Left renal pelvis (tissue), 4 donors: ENCODE results near the gene MAMDC2. TPM values are rescaled to one million over a fixed set of nuclear protein-coding genes. Genes with fewer than 3 reads are reported as not detected.

Source experiments
- DNase-seq, 4 donors: peaks; one replicate each; pipeline ENCODE4 v3.0.0-alpha.2; 2013; ENCODE audit warnings: low read depth in 4 of 4, low spot score in 3 of 4
- polyA plus RNA-seq, 4 donors: library from polyadenylated mRNA; unstranded; fragments of 120-200 nt; gene quantifications; one replicate each; pipeline ENCODE4 v1.2.1, GENCODE V29; 2013; ENCODE audit not compliant: insufficient read length in 4 of 4

The MAMDC2 gene
- polyA plus RNA-seq, 4 donors: 6.9 to 9.1 (median 8.0) TPM

DNA sequence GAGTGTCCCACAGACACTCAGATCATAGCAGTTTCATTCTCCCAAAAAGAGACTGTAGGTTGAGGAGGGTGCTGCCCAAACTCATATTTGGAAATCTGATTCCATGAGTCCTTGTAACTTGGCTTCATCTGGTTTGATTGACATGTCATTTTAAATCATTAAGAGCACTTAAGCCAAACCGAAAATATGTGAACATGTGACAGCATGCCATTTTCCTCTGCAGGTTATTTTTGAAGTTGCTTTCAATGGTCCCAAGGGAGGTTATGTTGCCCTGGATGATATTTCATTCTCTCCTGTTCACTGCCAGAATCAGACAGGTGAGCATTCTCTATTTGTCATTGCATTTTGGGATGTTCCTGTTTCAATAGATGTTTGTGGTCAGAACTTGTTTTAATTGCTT, 87.6 kb downstream of the MAMDC2 start:
- DNase-seq: no peak

DNA sequence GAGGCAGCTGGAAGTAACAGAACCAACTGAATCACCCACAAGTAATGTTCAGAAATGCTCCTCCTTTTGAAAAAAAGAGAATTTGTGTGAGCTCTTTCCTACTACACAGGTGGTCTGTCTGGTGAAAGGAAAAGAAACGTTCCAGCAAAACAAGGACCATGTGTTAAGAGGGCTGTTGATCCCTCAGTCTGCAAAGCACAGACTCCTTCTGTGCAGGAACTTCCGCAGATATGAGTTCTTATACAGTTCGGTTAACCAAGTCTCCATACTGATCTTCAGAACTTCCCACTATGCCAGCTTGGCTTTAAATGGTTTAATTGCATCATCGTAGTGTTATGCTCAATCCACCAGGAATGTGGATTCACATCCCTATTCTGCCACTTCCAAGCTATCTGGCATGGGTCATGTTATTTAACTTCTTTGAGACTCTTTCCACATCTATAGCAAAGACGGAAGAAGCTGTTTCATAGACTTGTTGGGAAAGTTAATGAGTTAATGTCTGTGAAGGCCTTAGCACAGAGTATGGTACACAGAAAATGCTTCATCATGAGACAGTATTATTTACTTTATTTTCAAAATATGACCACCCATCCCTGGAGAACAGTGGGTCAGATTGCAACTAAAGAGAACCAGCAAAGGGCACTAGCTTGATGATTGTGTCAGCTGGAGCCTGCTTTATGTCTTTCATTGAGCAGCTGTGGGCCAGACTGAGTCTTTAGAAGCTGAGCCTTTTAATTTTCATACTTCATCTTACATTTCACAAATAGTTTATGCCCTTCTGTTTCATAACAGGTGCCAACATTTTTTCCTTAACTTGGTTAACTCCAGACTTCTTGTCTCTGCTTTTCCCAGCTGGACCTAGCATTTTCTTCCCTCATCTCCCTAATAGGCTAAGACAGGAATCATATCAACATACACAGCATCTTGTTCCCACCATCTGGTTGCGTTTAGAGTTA, 89.9 kb downstream of the MAMDC2 start:
- no peak for DNase-seq

DNA sequence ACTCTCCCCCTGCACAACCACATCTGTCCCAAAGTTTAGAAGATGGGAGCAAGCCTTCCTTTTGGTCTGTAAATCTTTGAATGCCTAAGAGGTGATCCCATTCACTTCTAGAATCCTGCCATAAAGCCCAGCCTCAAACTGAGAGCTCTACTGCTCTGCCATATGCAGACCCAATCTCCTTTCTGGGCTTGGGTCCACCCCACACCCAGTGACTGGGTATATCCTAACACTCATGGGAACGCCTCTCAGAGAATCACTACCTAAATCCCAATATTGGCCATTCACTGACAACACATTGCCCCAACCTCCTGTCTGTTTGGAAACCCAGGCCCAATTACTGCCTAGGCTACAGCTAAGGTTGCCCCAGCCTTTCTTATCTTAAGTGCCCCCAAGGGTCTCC, 90.7 kb downstream of the MAMDC2 start:
- DNase-seq: no peak

DNA sequence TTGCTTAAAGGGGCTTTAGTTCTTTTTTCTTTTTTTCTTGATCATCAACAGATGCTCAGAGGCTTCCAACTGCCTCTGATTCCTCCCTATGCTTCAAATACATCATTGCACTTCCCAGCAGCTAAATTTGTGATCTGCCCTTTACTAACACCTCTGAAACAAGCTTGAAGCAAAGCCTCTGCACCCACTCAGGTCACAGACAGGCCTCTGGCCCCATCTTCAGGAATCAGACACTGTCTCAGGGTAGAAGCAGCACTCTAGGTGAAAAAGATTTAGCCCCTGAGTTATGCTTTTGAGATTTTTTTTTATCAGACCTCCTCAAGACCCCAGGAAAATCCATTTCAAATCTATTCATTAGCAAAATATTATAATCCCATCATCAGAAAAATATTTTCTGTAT, 91.5 kb downstream of the MAMDC2 start:
- no peak for DNase-seq

DNA sequence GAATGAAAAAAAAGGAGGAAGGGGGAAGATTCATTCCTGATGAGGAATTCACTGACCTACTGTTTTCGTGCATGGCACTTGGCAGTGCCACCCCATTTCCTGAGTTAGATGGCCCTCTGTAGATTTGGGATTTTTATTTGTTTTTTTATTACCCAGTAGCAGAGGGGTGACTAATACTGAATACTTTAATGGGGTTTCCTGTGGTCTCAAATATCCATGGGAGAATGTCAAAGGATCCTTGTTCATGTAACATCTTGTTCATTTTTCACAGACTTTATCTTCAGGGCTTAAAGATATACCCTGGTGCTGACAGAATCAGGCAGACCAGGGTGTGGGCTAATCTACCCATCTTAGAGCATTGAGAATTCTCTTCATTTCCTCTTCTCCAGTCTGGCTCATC, 93.0 kb downstream of the MAMDC2 start:
- no peak for DNase-seq

DNA sequence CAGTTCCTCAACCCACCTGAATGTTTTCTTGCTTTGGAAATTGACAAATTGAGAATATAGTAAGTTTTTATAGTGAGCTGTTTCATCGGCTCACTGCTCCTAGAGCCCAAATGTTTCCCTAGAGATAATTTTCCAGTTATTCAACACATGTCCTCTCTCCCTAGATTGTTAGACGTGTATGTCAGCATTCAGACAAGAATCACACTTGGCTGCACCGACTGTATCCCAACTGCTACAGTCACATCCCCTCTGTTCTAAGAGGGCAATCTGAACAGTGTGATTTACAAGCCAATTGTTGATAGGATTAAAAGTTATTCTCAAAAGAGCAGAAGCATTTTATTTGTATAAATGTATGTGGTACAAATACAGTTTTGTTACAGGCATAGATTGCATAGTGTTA, 93.9 kb downstream of the MAMDC2 start:
- DNase-seq: no peak

DNA sequence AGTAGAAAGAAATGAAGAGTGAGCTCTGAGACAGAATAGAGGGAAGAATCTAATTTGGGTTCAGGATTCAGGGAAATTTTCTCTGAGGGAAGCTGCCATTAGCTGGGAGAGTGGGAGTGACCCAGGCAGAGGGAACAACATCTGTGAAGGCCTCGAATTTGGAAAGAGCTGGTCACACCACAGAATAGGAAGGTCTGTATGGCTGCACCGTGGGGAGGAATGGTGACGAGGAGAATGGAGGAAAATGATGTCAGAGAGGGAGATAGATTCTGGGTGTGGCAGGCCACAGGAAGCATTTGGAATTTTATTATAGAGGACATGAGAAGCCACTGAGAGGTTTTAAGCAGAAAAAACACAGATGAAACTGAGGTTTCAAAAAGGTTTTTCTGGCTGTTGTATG, 98.5 kb downstream of the MAMDC2 start:
- DNase-seq: no peak

DNA sequence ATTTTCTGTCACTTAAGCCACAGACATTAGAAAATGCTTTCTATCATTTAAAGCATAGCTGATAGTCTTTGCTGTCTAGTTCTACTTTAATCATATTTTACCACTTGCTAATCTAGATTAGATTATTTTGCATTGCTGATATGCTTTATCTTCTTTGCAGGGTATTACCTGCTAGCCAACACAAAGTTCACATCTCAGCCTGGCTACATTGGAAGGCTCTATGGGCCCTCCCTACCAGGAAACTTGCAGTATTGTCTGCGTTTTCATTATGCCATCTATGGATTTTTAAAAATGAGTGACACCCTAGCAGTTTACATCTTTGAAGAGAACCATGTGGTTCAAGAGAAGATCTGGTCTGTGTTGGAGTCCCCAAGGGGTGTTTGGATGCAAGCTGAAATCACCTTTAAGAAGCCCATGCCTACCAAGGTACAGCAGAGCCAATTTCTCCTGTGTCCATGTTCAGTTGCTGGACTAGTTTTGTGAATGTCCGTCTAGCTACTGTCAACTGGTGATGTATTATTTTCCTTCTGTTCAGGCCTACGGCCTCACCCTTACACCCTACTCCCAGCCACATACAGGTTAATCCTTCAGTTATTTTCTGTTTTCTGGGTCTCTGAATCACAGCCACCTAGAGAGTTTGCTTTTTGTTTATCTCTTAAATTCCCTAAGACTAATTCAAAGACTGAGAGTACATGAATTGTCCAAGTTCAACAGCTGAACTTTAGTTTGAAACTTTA, 99.9 kb downstream of the MAMDC2 start:
- no peak for DNase-seq

DNA sequence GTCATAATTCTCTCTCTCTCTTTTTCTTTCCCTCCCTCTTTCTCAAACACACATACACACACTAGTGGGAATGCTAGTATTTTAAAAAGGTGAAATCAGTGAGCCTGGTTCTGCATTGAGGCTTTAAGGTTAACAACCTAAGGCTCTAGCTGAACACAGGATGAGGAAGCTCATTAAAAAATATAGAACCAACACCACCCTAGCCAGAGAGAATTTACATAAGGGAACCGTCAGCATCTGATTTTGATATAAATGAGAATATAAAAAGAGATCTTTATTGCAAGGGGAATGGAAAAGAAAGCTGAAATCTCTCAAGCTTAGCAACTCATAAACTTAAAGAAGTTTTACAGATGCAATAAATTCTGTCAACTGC, 100.5 kb downstream of the MAMDC2 start:
- DNase-seq: no peak

DNA sequence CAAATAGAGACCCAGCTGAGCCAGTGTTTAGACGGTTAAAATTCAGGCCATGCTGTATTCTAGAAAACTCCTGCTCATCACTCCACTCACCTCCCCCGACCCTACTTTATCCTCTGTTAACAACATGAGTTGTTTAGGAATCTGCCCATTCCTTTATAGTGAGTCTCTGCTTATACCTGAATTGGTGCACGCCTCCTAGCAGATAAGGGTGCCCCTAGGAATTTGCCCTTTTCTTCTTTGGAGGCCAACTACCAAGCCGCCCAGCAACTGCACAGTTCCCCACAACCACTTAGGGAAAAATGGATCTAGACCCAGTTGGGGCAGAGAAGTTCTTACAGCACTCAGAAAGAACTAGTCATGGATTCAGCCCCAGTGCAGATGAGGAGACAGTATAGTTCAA, 102.3 kb downstream of the MAMDC2 start:
- DNase-seq: no peak

DNA sequence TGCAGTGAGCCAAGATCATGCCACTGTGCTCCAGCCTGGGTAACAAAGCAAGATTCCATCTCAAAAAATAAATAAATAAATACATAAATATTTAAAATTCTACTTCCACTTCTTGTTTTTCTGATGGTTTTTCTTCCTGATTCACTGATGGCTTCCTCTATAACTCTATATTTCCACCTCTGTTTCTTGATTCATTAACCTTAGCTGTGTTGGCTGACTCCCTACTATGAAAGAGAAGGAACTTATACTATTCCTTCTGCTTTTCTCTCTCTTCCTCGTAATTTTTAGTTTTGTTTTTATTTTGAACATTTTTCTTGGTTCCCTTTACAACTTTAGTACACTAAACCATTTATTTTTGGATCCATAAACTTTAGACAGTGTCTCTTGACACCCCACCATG, 103.5 kb downstream of the MAMDC2 start:
- no peak for DNase-seq

DNA sequence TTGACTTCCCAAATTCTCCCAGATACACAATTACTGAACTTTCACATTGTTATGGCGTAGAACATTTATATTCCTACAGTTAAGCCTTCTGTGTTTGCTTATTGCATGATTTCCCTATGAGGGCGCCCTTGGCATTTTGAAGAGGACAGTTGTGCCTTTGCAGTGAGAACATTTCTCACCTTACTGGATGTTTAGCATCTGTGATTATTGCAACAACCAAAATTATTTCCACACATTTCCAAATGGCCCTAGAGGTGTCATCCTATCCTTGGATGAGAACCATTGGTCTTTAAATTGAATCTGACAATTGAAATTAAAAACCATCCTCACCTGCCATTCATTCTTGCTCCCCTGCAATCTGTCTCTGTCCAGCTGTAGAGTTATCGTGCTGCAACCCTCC, 104.0 kb downstream of the MAMDC2 start:
- DNase-seq: no peak

DNA sequence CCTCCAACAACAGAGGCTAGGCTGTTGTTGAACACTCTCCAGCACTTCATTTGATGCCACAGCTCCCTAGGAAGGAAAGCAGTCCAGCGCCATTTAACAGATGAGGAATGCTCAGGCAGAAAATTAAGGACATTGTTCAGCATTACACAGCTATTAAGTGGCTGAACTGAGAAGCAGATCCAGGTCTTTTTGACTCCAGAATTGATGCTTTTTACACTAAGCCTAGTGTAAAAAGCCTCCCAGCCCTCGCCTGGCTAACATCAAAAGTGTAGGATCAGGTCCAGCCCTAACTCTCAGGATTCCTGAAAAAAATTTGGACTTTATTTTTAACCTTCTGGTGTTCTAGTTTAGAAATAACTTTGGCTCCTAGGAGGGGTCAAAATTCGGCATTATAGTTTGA, 108.7 kb downstream of the MAMDC2 start:
- no peak for DNase-seq

DNA sequence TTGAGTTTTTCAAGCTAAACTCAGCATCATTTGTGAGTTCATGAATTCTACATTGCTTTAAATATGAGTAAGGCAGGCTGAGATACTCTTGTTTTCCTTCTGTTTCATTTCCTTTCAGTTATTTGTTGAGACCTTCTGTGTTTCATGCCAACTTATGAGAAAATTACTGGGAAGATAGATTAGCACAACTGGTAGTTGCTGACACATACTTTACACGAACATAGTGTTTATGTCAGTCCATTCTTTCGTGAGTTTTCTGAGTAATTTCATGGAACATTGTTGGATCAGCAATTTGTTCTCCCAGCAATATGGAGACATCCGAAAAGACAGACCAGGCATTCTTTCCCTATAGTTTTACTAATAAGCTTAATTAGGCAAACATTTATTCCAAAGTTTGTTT, 113.1 kb downstream of the MAMDC2 start:
- DNase-seq: no peak

DNA sequence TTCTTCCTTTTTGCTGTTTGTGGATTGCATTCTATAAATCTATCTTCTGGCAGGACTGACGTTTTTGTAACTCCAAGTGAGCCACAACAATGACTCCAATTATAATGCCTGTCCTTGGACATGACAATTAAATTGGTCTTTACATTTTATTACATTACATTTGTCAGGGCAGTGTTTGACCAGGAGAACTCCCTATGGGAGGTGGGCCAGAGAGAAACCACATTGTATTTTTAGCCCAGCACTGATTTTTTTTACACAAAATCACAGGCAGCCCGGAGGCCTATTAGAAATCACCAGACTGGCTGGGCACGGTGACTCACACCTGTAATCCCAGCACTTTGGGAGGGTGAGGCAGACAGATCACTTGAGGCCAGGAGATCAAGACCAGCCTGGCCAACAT, 116.0 kb downstream of the MAMDC2 start:
- no peak for DNase-seq

DNA sequence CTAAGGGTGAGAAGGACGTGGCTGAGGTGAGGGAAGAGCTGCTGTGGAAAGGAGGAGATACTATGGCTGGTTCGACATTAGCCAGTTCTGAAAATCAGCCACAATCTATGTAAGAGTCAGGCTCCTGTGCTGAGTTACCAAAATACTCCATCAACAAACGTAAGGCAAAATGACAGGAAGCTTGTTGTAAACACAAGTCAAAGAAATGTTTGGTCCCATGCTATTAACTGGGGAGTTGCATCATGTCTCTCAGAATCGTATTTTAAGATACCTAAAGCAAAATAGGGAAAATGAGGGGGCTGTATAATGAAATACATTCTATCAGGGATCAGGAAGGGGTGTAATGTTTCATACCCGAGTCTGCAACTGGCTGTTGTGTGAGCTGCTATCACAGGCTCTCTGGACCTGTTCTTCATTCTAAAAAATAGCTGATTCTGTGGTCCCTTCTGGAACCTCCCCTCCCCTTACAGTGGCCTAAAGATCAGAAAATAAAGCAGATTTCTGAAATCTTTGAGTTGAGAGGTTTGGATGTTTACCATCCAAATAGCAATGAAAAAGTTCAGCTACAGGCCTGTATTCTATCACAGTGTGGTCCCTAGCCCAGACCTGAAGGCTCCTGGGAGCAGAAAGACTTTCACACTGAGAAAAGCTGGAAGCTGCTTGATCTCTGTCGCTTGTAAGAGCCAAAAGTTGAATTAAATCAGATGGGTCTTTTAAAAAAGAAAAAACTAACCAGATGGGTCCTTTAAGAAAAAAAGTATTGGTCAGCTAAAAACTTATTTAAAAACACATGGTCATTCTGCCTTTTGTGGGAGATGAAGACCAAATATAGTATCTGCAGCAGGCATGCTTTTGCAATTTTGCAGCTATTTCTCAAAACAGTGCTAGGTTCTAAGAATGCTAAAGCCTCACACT, 117.3 kb downstream of the MAMDC2 start:
- no peak for DNase-seq

DNA sequence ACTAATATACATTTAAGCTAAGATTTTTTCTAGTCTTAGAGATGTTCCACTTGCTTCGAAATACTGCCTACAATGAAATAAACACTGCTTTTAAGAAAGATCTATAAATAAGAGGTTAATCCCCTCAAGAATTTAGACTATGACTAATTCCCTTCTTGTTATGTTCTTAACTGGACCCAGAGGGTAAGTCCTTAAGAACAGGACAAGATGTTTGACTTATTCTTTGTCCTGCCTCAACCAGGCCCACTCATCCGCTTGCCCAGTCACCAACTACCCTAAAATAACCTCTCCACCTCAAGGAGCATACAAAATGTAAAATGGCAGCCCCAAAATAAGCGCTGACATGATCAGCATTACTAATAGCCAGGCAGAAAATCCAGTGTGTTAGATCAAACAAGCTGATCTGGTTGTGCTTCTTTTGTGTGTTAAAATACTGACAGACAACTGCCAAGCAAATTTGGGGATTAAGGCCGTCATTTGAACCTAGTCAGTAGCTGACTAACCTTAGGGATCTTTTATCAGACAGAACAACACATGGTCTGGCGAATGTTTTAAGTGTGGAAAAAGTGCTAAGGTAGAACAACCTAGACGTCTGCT, 121.5 kb downstream of the MAMDC2 start:
- no peak for DNase-seq

DNA sequence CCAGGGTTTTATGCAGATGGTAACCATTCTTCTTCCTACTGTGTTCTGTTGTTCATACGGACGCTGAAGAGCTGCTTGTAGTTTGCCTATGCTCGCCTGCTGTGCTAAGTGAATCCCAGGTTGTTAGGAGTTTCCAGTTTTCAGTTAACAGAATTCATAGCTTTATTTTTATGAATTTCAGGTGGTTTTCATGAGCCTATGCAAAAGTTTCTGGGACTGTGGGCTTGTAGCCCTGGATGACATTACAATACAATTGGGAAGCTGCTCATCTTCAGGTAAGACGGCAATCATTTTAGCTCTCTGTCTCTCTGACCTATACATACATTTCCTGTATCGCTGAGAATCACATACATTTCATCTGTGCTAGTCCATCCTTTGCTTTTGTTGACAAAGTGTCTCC, 124.9 kb downstream of the MAMDC2 start:
- DNase-seq: no peak

DNA sequence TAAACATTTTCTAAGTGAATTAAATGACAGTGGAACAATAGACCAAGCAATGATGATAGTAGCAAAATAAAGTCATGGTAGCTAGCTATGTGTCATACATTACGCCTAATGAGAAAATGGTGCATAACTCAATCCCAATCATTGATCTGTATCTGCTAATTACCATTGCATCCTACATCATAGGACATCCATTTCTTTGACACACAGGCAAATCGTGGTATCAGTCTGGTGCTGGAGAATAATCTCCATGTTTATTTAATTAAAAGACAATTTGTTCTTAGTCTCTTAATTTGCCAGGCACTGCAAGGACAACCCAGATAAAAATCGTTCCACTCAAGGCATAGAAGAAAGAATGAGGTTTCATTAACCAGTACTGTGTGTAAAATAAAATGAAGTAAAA, 125.6 kb downstream of the MAMDC2 start:
- DNase-seq: no peak

DNA sequence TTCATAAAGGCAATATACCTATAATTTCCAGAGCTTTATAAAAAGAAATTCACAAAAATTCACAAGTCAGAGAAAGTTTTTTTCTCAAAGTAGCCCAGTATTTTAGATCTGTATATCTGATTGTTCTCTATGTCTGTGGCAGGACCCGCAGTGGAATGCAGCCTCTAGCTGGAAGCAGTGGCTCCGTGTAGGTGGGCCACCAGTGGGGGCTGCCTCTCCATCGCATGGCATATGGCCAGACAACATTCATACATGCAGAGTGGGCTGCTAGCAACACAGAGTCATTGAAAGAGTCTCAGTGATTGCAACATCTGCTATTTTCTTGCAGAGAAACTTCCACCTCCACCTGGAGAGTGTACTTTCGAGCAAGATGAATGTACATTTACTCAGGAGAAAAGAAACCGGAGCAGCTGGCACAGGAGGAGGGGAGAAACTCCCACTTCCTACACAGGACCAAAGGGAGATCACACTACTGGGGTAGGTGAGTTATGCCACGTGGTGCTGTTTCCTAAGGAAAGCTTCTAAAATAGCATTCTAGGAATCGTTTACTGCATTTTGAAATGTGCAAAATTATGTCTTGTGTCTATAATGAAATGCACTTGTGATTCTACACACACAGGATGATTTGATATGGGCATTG, 126.6 kb downstream of the MAMDC2 start:
- DNase-seq: no peak
